HG02973 (cell line): ENCODE data around the gene ASF1B.
"Not testable (repeated sequence)": the region's sequence is repeated elsewhere in the genome, so short reads cannot be mapped to it uniquely, and the experiment has no call there.

Source experiments
- ATAC-seq: cut with Tn5 transposase; IDR thresholded peaks from one replicate; pipeline ENCODE4 v1.9.1; 2021; ENCODE audit warnings: moderate library complexity; ENCODE audit not compliant: unreplicated experiment

ASF1B gene

GRCh38 chr19:14136509-14137281, at the start of gene ASF1B:
Gene ASF1B, minus strand, starts transcription at chr19:14136589. Its CDS starts 133 bp downstream, at chr19:14136456.
- peak; percentile 76 for ATAC-seq

DNA sequence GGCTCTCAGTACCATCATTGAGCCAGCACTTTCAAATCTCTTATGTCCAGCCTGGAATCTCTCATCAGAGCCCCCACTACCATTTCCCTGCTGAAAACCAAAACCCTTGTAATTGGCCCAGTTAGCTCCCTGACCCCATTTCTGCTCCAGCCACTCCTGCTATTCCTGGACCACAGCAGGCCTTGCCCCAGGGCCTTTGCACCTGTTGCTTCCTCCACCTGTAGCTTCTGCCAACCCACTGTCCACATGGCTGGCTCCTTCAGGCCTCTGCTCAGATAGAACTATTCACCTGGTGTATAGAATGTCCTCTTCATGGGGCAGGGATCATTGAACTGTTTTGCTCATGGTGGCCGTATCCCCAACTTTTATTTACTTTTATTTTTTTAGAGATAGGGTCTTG, 49.3 kb upstream of the ASF1B start:
- ATAC-seq, result not testable (repeated sequence)

DNA sequence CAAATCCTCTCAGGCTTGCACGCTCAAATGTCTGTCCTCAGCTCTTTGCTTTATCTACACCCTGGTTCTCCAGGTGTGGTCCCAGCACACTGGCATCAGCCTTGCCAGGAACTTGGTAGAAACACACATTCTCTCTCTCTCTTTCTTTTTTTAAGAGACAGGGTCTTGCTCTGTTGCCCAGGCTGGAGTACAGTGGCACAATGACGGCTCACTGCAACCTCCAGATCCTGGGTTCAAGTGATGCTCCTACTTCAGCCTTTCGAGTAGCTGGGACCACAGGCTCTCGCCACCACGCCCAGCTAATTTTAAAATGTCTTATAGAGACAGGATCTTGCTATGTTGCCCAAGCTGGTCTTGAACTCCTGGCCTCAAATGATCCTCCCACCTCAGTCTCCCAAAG, 48.8 kb upstream of the ASF1B start:
- no peak for ATAC-seq

GRCh38 chr19:14183741-14184350, 47.5 kb upstream of the ASF1B start:
- no peak for ATAC-seq

DNA sequence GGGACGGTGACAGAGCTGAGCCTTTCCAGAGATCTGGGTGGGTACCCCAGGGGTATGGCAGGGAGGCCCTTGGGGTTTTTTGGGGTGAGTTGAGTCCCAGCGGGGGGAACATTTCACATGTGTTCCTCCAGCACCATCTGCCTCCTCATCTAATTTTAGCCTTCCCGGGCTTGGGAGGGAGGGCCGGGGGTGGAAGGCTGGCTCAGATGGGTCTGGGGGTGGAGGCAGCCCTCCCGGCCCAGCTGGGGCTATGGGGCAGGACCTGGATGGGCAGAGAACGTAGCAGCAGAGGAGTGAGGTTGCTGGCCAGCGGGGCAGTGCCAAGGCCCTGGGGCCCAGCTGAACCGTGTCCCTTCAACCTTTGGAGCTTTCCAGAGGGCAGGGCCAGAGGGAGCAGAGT, 46.1 kb upstream of the ASF1B start:
- no peak for ATAC-seq

DNA sequence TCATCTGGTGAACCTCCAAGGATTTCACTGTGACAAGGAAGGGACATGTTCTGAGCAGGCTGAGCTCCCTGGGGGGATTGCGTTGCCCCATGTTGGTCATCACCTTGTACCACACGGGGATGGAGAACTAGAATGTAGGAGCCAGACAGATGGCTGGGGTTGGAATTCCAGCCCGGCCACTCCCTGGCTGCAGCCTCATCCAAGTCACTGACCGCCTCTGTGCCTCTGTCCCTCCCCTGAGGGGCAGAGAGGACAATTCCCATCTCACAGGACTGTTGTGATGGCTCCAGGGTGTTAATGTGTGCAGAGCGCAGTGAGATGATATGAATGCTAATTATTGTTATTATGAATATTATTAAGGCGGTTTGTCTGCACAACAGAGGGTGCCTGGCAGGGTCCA, 45.5 kb upstream of the ASF1B start:
- no peak for ATAC-seq

GRCh38 chr19:14181199-14181598, 44.8 kb upstream of the ASF1B start:
- ATAC-seq, result not testable (repeated sequence)

DNA sequence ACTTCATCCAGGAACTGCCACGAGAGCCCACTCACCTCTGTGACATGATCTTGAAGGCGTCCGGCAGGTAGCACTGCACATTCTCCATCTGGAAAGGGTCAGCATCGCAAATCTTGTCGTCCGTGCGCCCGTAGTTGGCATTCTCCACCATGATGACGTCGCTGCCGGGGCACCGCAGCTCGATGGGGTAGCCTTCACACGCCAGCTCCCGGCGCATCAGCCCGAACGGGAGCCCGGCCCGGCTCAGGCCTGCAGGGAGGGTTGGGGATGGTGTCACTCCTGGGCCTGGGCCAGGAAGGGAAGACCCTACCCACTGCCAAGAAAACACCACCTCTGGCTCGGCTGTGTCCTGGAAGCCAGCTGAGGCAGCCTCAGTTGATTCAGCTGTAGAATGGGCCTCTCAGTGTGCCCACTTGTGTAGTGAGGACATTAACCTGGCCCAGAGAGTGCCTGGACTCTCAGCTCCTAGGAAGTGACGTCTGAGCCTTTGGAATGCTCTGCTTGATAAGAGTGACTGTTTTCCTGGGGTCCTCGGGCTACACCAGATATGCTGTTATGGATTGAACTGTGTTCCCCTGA, 41.2 kb upstream of the ASF1B start:
- ATAC-seq, result no peak

GRCh38 chr19:14175351-14175792, 39.0 kb upstream of the ASF1B start:
- ATAC-seq, result no peak

DNA sequence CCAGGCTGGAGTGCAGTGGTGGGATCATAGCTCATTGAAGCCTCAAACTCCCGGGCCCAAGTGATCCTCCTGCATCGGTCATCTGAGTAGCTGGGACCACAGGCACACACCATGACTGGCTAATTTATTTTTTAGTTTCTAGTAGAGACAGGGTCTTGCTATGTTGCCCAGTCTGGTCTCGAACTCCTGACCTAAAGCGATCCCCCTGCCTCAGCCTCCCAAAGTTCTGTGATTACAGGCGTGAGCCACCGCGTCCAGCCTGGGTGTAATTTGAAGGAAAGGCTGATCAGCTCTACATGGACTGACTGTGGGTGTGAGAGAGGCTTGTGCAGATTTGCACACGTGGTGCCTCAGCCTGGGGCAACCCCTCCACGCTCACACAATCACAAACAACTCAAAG, 38.5 kb upstream of the ASF1B start:
- ATAC-seq, result no peak

- ATAC-seq, result no peak
Observed at GRCh38 chr19:14168993-14169392, 32.6 kb upstream of the ASF1B start.

DNA sequence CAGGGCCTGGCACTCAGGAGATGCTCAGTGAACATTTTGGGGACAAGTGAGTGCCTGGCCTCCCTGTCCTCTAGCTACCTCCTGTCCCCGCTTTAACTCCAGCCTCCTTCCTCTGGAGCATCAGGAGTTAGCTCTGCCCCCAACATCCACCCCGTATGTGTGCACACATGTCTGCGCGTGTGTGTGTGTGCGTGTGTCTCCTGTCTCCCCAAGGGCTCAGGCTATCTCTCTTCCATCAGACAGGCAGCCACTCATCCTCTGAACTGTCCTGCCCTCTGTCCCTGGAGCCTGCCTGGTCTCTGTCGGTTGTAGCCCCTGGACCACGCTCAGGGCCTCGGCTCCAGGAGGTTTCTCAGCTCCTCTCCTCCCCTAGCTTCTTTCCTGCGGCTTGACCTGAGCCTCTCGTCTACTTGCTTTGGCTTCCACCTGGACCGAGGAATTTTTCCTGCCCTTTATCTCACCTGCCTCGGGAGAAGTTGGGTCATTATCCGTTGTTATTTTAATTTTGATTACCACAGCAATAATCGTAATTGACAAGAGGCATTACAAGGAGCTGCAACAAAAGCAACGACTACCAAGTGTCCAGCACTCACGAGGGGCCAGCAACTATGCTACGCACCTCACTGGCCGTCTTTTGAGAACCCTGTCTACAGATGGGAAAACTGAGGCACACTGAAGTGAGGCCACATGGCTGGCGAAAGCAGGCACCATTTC, 32.0 kb upstream of the ASF1B start:
- no peak for ATAC-seq

DNA sequence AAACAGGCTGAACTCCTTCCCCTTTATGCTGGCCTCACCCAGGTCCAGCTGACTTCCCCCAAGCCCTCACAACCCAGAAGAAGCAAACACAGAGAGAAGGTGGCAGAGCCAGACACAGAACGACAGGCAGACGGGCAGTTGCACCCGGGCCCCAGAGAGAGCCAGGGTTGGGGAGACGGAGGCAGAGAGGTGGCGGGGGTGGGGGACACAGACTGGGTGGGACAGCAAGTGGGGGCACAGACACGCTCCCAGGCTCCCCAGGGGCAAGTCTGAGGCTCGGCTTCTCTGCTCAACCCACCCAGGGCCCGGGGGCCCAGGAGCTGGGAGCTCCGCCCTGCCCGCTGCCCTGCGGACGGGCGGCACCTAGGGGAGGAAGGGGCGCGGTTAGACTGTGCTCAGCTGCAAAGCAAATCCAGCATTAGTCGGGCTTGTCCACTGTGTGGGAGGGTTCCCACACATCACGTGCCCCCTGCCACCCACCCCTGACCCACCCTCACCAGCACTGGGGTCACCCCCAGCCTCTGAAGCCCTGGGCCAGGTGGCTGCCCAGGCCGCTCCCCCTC, 31.3 kb upstream of the ASF1B start:
- ATAC-seq, result no peak

DNA sequence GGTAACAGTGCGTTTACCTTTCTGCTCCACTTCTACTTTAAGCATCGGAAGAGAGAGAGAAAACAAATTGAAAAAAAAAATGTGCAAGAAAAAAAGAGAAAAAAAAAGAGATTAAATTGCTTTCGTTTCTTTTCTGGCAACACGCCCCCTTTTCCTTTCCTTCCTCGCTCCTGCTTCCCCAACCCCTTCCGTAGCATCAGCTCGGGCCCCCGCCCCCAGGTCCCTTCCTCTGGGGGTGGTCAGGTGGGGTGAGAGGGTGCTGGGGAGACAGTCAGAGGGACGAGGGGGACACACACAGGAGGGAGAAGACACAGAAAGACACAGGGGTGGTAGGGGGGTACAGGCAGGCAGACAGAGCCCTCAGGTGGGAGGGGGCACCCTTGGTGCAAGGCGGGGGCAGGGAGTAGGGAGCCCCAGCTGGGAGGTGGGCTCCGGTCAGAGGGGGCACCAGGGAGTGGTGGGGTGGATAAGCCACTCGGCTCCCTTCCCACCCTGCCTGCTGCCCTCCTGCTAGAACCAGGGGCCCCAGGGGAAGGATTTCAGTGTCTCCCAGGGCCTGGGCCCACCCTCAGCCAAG, 30.7 kb upstream of the ASF1B start:
- ATAC-seq, result no peak

GRCh38 chr19:14165990-14166830, 29.8 kb upstream of the ASF1B start:
- ATAC-seq, result no peak

DNA sequence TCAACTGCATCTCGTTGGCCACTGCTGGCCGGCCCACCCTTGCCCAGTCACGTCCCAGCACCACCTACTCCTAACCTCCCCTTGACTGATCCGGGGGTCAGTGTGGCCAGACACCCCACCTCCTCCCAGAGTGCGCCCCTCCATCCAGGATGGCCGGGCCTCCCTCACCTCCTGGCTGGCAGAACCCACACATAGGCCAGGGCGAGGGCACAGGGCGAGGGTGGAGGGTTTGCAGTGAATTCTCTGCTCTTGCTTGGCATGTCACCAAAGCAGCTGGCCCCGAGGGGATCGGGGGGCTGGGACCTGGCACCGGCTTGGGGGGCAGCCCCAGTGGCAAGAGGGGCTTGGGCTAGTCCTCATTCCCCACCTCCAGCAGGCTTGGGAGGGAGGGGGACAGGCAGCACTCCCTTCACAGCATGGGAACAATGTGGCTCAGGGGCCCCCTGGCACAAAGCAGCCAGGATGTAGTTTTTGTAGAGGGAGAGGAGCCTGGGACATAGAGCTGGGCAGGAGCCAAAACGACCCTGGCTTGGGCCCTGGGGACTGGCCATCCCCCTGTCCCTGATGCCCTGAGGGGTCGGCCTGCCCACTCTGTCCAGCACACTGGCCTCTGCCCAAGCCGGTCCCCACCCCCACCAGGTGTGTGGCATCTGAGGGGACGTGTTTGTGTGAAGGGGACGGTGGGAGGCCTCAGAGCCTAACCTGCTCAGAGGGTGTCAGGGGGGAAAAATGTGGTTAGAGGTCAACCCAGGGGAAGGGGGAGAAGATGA, 28.5 kb upstream of the ASF1B start:
- ATAC-seq, result no peak

GRCh38 chr19:14164082-14164481, 27.7 kb upstream of the ASF1B start:
- ATAC-seq, result no peak

GRCh38 chr19:14162871-14163297, 26.5 kb upstream of the ASF1B start:
- no peak for ATAC-seq

GRCh38 chr19:14161305-14161704, 24.9 kb upstream of the ASF1B start:
- no peak for ATAC-seq
